ENCODE results near the gene CDHR5. TPM values are rescaled to one million over a fixed set of nuclear protein-coding genes. Genes with fewer than 3 reads are reported as not detected.

The CDHR5 gene, protein sequence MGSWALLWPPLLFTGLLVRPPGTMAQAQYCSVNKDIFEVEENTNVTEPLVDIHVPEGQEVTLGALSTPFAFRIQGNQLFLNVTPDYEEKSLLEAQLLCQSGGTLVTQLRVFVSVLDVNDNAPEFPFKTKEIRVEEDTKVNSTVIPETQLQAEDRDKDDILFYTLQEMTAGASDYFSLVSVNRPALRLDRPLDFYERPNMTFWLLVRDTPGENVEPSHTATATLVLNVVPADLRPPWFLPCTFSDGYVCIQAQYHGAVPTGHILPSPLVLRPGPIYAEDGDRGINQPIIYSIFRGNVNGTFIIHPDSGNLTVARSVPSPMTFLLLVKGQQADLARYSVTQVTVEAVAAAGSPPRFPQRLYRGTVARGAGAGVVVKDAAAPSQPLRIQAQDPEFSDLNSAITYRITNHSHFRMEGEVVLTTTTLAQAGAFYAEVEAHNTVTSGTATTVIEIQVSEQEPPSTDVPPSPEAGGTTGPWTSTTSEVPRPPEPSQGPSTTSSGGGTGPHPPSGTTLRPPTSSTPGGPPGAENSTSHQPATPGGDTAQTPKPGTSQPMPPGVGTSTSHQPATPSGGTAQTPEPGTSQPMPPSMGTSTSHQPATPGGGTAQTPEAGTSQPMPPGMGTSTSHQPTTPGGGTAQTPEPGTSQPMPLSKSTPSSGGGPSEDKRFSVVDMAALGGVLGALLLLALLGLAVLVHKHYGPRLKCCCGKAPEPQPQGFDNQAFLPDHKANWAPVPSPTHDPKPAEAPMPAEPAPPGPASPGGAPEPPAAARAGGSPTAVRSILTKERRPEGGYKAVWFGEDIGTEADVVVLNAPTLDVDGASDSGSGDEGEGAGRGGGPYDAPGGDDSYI
- total RNA-seq, result 0.23 TPM

DNA sequence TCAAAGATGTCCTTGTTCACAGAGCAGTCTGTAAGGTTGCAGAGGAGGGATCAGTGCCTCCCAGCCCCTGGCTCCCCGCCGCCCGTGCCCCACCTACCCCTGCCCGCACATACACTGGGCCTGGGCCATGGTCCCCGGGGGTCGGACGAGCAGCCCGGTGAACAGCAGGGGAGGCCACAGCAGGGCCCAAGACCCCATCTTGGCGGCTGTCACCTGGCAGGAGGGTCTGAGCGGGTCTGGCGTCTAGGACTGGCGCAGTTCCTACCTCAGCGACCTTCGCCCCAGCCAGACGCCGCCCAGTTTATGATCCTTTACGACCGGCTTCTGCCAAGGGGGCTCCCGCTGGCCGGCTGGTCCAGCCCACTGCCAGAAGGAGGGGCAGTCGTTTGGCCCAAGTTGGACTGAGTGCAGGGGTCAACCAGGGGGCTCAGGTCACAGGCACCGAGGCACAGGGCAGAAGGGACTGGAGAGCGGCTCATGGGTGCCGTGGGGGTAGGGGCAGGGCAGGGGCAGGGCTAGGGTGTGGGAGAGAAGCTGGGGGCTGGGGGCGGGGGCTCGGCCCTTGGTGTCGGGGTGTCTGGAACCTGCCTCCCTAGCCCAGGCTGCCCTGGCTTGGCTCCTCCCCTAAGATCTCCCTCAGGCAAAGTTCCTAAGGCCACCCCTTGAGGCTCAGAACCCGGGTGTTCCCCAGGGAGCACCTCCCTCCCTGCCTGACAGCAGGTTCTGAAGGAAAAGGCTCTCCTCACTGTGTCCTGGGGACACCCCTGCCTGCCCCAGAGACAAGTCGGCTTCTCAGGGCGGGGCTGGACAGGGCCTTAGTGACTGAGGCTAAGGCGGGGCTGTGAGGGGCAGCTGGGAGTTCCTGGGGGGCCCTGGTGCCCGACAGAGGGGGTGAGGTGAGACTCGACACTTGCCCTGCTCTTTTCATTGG is at the start of gene CDHR5:
TSS of gene CDHR5 (minus strand) at position 251 of the 931 bp plus-strand sequence. CDS start at position 198, 53 bp downstream.

DNA sequence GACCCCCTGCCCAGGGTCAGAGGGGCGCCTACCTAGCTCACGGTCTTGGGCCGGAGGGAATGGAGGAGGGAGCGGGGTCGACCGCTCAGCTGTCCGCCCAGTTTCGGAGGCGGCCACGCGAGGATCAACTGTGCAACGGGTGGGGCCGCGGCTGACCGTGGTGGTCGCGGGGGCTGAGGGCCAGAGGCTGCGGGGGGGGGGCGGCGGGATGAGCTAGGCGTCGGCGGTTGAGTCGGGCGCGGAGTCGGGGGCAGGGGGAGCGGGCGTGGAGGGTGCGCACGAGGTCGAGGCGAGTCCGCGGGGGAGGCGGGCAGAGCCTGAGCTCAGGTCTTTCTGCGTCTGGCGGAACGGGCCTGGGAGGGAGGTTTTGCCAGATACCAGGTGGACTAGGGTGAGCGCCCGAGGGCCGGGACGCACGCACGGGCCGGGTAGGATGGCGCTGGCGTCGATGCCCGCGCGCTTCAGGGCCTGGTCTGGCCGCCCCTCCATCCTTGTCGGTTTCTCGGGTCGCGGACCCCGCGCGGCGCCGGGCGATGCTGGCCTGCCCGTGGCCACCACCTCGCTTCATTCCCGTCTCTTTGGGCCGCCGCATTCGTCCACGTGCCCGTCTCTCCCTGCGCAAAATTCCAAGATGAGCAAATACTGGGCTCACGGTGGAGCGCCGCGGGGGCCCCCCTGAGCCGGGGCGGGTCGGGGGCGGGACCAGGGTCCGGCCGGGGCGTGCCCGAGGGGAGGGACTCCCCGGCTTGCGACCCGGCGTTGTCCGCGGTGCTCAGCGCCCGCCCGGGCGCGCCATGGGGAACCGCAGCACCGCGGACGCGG is 12.0 kb upstream of the CDHR5 start, which contains the start of gene DRD4:
TSS of gene DRD4 (plus strand) at position 759 of the 822 bp plus-strand sequence. CDS start at position 795, 36 bp downstream.

DNA sequence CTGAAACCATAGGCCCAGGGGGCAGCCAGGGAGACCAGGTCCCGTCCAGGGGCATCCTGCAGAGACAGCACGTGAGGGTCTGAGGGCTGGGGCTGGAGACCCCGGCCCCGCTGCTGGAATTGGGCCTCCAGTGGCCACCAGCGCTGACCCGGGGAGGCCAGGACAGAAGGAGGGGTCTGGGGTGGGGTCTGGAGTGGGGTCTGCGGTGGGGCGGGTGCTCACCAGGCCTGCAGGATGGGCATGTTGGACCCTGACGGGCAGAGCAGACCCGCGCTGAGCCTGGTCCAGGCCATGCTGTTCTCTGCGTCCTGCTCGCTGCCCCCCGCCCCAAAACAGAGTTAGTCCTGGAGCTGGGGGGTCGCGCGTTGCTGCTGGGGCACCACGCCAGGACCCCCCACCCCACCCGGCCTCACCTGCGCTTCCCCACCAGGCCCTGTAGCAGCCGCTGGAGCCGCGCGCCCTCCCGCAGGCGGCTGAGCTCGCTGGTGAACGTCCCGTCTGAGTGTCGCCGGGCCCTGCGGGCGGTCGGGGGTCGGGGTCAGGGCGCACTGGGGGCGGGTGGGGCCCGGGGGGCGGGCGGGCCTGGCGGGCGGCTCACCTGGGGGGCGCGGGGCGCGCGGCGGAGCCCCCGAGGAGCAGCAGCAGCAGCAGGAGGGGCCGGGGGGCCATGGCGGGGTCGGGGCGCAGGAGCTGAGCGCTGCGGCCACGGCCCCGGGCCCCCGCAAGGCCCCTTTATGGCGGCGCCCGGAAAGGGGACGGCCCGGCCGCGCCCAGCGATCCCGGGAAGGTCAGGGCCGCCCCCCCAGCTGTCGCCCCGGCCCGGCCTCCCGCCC is 1.9 kb upstream of the CDHR5 start, which contains the start of gene SCT:
TSS of gene SCT (minus strand) at position 707 of the 833 bp plus-strand sequence. CDS start at position 669, 38 bp downstream.

DNA sequence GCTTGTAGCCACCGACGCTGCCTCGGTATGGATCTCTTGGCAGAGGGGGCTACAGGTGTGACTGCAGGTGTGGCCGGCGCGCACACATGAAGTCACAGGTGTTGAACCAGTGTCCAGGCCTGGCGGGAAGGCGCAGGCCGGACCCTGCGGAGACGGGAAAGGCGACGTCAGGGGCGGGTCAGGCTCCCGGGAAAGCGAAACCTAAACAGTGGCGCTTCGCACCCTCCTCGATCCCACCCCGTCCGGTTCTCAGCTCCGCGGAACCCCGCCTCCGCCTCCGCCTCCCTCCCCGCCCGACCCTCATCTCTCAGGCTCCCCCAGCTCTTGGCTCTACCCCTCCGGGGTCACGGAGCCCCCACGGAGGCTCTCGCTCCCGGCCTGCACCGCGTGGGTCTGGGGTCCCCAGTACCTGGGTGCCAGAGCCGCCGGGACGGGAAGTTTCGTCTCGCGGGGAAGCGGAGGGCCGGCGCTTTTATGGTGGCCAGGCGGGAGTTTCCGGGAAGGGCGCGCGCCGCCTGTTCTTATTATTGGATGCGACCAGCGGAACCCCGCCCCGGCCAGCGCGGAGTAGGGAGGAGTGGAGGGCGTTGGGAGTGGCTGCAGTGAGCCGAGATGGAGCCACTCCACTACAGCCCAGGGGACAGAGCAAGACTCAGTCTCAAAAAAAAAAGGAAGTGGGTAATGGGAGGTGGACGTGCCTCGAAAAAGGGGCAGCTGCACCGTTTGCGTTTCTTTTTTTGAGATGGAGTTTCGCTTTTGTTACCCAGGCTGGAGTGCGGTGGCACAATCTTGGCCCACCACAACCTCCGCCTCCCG is 9.0 kb downstream of the CDHR5 start, which contains the start of gene IRF7:
TSS of gene IRF7 (minus strand) at position 447 of the 816 bp plus-strand sequence. CDS start 586 bp downstream, outside the sequence.

DNA sequence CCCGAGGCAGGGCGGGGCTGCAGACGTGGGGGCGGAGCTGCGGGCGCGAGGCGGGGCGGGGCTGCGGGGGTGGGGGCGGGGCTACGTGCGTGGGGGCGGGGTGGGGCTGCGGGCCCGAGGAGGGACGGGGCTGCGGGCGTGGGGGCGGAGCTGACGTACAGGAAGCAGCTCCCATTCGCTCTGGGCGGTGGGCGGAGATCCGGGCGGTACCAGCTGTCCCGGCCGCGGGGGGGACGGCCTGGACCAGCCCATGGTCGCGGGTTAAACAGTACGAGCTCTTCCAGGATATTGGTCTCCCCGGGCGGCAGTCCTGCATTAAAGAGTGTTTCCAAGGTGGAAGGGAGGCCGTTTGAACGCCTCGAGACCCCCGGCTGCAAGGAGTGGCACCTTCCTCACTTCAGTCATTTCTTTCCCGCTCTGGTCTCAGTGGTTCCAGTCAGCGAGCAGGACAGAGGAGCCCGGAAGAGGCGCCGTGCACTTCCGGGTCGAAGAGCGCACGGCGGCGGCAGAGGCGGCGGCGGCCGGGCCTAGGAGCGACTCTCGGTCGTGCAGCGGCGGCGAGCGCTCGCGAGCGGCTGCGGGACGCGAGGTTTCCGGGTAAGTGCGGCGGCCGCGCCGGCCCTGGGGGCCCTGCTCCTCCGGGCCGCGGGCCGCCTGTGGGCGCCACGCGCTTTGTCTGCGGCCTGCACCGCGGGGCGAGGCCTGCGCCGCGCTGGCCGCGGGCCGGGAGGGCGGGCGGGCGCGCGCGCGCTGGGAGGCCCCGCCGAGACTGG is 48.6 kb downstream of the CDHR5 start, which contains the start of gene PHRF1:
TSS of gene PHRF1 (plus strand) at position 475 of the 773 bp plus-strand sequence. CDS start 5,043 bp downstream, outside the sequence.

Small RNAs within 50 kb of the gene (small RNA-seq; reads per million reads assigned to genes)
- 3.1 reads per million, percentile 90 among the genes with 10 or more reads in this experiment for gene MIR210

Other genes starting within 250 kb of the CDHR5 start
- 0.69 TPM for gene PKP3, start 230.7 kb downstream of the CDHR5 start, total RNA-seq
- 7.6 TPM for gene SIGIRR, start 210.0 kb downstream of the CDHR5 start, total RNA-seq
- gene ANO9, start 182.9 kb downstream of the CDHR5 start, total RNA-seq, result not detected
- gene PTDSS2, start 174.7 kb downstream of the CDHR5 start, total RNA-seq, result 28.1 TPM
- 45.7 TPM for gene RNH1, start 117.7 kb downstream of the CDHR5 start, total RNA-seq
- 71.5 TPM for gene HRAS, start 89.4 kb downstream of the CDHR5 start, total RNA-seq
- 3.5 TPM for gene LRRC56, start 87.4 kb downstream of the CDHR5 start, total RNA-seq
- 0.23 TPM for gene LMNTD2, start 64.2 kb downstream of the CDHR5 start, total RNA-seq
- 12.2 TPM for gene RASSF7, start 64.0 kb downstream of the CDHR5 start, total RNA-seq
- 24.0 TPM for gene PHRF1, start 48.5 kb downstream of the CDHR5 start, total RNA-seq
- gene IRF7, start 9.0 kb downstream of the CDHR5 start, total RNA-seq, result 3.9 TPM
- gene SCT, start 2.2 kb upstream of the CDHR5 start, total RNA-seq, result not detected
- not detected for gene DRD4, start 12.3 kb upstream of the CDHR5 start, total RNA-seq
- 76.6 TPM for gene DEAF1, start 70.3 kb upstream of the CDHR5 start, total RNA-seq
- 12.0 TPM for gene TMEM80, start 70.9 kb upstream of the CDHR5 start, total RNA-seq
- gene EPS8L2, start 81.3 kb upstream of the CDHR5 start, total RNA-seq, result 4.2 TPM
- 76.1 TPM for gene TALDO1, start 122.5 kb upstream of the CDHR5 start, total RNA-seq
- gene GATD1, start 152.5 kb upstream of the CDHR5 start, total RNA-seq, result 40.8 TPM
- gene CEND1, start 165.1 kb upstream of the CDHR5 start, total RNA-seq, result 19.4 TPM
- 24.7 TPM for gene SLC25A22, start 173.3 kb upstream of the CDHR5 start, total RNA-seq
- 5.5 TPM for gene PIDD1, start 180.3 kb upstream of the CDHR5 start, total RNA-seq
- gene RPLP2, start 185.0 kb upstream of the CDHR5 start, total RNA-seq, result 265 TPM
- 6.5 TPM for gene PNPLA2, start 194.0 kb upstream of the CDHR5 start, total RNA-seq
- gene CRACR2B, start 203.0 kb upstream of the CDHR5 start, total RNA-seq, result 2.8 TPM
- 37.6 TPM for gene CD151, start 208.0 kb upstream of the CDHR5 start, total RNA-seq
- gene POLR2L, start 217.6 kb upstream of the CDHR5 start, total RNA-seq, result 45.2 TPM
- gene TSPAN4, start 217.9 kb upstream of the CDHR5 start, total RNA-seq, result 28.6 TPM

All from diencephalon (tissue), 1 donor.